Stimulated activated CD8-positive, alpha-beta memory T cell treated with anti-CD3 and anti-CD28 coated beads, Interleukin-15, amount 100 ng/mL, for 24 hours (primary cell): Measurements from ENCODE around the gene TSPAN33.
"Not testable (repeated sequence)": the region's sequence is repeated elsewhere in the genome, so short reads cannot be mapped to it uniquely, and the experiment has no call there.

Source experiments
- DNase-seq: peaks from one replicate; pipeline ENCODE4 v3.0.0-alpha.2; 2020; ENCODE audit warnings: low read depth

The TSPAN33 gene

GRCh38 chr7:129170441-129171021 lies 26.0 kb downstream of the TSPAN33 start:
- DNase-seq: no peak

DNA sequence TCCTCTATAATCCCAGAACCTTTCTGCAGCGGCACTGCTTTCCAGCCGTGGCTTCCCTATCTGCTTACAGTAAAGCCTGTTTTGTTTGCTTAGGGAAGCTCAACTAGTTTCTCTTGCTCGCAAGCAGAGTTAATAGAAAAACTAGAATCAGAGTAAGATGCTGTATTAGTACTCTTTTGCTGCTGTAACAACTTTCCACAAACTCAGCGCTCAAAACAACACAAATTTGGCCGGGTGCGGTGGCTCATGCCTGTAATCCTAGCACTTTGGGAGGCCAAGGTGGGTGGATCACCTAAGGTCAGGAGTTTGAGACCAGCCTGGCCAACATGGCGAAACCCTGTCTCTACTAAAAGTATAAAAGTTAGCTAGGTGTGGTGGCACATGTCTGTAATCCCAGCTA lies 29.4 kb downstream of the TSPAN33 start:
- DNase-seq: not testable (repeated sequence)

DNA sequence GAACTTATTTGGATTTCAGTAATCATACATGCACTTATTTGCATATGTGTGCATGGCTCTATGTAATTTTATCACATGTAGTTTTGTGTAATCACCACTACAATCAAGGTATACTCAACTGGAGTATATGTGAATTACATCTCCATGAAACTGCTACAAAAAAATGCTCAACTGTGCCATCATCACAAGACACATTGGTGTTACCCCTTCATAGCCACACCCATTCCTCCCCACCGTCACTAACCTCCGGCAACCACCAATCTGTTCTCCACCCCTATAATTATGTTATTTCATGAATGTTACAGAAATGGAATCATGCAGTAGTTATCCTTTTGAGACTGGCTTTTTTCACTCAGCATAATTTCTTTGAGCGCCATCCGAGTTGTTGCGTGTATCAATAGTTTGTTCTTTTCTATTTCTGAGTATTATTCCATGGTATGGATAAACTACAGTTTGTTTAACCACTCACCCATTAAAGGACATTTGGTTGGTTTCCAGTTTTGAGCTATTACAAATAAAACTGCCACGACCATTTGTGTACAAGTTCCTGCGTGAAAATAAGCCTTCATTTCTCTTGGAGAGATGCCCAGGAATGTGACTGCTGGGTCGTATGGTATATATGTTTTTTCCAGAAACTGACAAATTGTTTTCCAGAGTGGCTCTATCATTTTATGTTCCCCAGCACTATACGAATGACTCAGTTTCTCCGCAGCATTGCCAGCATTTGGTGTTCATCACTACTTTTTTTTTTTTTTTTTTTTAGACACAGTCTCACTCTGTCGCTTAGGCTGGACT lies 32.6 kb downstream of the TSPAN33 start:
- no peak for DNase-seq

GRCh38 chr7:129184981-129185670 lies 40.6 kb downstream of the TSPAN33 start:
- no peak for DNase-seq

- no peak for DNase-seq
These were observed 42.3 kb downstream of the TSPAN33 start for GRCh38 chr7:129186749-129187260.

DNA sequence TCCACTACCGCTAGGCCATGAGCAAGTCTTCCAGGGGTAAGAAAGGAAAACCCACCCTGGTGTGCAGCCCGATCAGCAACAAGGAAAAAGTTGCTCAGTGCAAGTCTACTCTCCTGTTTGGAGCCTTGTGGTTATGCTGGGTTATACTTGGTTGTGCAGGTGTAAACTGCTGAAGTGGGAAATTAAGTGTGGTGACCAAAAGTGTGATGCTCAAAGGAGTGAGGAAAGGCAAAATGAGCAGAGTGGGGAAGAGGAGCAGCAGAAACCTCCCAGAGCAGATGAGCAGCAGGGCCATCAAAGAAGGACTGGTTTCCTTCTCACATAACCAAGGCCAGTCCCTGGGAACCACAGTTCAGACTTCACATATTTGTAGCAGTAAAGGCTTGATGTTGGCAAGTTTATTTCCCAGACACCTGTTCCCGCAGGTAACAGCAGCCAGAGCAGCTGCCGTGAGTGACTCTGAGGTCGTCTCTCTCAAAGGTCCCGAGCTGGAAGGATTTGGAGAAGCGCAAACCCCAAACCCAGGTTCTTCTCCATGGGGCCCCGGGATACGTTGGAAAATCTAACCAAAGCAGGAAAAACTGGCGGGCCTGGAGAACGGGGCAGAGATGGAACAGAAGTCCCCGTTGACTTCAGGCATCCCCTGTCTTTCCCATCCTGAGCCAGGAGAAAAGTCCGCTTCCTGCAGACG lies 43.3 kb downstream of the TSPAN33 start:
- DNase-seq: no peak

- no peak for DNase-seq
These were observed 43.9 kb downstream of the TSPAN33 start, which contains the start of gene SMO for GRCh38 chr7:129188372-129188891. TSS of gene SMO (plus strand) at chr7:129188633. CDS start at chr7:129189152, 519 bp downstream.

GRCh38 chr7:129188892-129189660 lies 44.6 kb downstream of the TSPAN33 start:
- no peak for DNase-seq

DNA sequence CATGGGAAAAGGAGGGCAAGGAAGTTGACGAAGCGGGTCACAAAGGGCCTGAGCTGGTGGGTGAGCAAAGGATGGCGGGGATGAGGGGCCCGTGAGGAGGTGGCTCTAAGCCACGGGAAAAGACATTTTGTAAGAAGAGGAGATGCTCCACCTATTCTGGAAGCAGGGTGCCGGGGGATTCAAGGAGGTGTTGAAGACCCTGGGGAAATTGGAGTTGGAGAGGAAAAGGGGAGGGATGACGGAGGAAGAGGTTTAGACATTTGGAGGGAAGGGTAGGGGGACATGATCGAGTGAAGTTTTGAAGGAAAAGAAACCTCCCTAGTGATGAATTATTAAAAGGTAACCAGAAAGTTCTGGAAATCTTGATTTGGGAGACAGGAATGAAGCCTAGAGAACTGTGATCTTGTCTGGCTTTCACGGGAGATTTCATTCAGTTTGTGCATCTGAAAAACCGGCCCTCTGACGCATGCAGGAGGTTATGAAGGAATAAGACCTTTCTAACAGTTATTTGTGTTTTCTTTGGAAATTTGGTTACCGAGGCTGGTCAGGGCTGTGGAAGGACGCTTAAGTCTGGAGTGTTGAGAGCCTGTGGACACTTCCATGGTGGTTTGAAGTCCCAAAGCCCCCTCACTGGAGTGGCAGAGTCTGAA lies 45.3 kb downstream of the TSPAN33 start:
- DNase-seq: no peak

DNA sequence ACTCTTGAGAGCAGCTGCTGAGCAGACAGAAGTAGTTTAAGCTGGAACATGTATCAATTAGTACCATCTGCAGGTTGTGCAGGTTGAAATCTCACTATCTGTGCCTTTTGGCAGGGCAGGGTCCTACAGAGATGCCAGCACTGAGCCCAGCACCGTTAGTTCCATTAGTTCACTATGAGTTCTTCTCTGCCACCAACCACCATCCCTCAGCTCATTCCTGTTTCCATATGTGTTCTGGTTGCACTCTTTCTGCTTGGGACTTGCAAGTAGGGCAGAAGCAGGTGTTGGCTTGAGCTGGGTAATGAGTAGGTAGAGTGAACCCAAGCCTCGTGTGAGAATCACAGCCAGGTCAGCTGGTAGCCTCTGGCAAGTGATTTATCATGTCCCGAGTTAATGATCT lies 46.8 kb downstream of the TSPAN33 start:
- DNase-seq: no peak

- no peak for DNase-seq
These were observed 49.4 kb downstream of the TSPAN33 start for GRCh38 chr7:129193892-129194291.

GRCh38 chr7:129197771-129198170 lies 53.3 kb downstream of the TSPAN33 start:
- DNase-seq: no peak

DNA sequence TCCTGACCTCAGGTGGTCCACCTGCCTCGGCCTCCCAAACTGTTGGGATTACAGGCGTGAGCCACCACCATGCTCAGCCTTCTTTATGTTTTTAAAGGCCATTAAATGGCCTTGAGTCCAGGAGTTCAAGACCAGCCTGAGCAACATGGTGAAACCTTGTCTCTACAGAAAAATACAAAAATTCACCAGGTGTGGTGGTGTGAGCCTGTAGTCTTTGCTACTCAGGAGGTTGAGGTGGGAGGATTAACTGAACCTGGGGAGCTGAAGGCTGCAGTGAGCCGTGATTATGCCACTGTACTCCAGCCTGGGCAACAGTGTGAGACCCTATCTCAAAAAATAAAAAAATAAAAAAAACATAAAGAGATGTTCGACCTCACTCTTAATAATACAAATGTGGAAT lies 54.9 kb downstream of the TSPAN33 start:
- DNase-seq: no peak

DNA sequence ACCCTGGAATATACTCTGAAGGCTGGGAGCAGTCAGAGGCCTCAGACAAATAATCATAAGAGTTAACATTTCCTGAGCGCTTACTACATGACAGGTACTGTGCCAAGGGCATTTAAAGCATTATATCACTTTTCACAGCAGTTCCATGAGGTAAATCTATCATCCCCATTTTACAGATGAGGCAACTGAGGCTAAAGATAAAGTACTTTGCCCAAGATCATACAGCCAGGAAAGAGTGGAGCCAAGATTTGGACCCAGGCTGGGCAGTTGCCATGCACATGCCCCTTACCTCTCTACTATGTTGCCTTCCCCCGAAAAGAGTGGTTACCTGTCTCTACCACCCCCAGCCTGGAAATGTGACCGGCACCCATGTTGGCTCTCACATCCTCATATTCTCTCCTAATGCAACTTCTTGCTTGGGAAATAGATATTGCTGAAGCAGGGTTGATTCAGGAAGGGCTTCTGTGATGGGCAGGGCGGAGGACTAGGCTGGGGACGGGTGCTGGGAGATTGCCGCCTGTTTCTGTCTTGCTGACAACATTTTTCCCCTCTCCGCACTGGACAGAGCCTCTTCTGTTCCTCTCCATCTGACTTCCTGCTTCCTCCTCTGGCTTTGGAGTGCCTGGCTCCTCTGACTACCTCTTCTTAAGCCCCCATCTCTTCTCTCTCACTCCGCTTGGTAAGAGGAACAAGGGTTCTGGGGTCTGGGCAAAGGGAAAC lies 57.7 kb downstream of the TSPAN33 start:
- no peak for DNase-seq

DNA sequence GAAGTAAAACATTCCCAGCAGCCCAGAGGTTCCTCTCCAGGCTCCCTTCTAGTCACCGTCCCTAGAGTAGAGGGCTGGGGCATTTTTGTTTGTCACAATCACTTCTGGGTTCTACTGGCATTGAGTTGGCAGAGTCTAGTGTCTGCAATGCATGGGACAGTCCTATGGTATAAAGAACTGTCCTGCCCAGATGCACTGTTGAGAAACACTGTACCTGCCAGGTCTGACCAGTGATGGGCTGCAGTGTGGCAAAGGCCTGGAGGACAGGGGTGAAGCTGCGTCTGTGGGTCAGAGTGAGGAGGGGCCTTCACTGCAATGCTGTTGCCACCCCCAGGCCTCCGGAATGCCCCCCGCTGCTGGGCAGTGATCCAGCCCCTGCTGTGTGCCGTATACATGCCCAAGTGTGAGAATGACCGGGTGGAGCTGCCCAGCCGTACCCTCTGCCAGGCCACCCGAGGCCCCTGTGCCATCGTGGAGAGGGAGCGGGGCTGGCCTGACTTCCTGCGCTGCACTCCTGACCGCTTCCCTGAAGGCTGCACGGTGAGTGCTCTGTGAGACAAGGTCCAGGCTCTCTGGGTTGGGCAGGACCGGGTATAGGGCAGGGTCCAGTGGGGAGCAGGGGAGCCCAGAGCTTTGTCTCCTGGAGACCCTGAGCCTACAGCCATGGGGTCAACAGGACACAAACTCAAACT lies 58.7 kb downstream of the TSPAN33 start:
- DNase-seq: no peak

DNA sequence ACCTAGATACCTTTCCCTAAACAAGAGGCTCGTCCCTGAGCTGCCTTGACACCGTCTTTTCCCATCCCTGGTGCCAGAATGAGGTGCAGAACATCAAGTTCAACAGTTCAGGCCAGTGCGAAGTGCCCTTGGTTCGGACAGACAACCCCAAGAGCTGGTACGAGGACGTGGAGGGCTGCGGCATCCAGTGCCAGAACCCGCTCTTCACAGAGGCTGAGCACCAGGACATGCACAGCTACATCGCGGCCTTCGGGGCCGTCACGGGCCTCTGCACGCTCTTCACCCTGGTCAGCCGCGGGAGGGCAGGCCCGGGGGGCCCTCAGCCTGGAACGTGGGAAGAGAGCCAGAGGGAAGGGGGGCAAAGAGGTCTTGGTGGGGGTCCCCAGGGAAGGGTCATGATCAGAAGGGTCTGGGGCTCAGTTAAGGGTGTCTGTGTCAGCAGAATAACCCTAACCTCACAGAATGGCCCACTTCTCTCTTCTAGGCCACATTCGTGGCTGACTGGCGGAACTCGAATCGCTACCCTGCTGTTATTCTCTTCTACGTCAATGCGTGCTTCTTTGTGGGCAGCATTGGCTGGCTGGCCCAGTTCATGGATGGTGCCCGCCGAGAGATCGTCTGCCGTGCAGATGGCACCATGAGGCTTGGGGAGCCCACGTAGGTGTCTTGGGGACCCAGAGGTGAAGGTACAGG lies 60.8 kb downstream of the TSPAN33 start:
- no peak for DNase-seq

- no peak for DNase-seq
These were observed 61.7 kb downstream of the TSPAN33 start for GRCh38 chr7:129205987-129206785.

DNA sequence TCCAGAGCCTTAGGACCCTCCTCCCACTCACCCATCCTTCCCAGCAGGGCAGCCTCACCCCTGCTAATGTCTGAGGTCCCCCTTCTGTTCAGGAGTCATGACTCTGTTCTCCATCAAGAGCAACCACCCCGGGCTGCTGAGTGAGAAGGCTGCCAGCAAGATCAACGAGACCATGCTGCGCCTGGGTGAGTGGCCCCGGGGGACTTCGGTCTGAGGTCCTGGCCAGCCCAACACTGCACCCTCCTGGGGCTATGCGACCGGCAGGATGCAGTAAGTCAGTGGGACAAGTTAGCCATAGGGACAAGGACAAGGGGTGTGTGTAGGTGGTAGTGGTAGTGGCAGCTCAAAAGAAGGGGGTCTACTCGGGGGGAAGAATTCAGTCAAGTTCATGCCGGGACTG lies 64.2 kb downstream of the TSPAN33 start:
- DNase-seq: no peak
